ENCODE data around the gene POLR3B. TPM values are rescaled to one million over a fixed set of nuclear protein-coding genes. Genes with fewer than 3 reads are reported as not detected.

POLR3B gene
- polyA plus RNA-seq, 2 donors, result 3.1 to 6.6 TPM

- H3K27ac ChIP-seq (ENCODE audit: low read depth in 2 of 2, low read length in 1 of 2), result peak overlapping the region in 1 of 2 donors; percentile 0
- no peaks in the 10 kb centered on the region for H3K9me3 ChIP-seq (ENCODE audit: control insufficient read depth in 2 of 2, insufficient read depth in 1 of 2, low read depth in 1 of 2, low read length in 1 of 2)
- peaks cover 0 to 3% of the 10 kb centered on the region in 2 donors for H3K36me3 ChIP-seq (ENCODE audit: control insufficient read depth in 2 of 2, insufficient read depth in 2 of 2, low read length in 1 of 2)
- no peak overlapping the region for H3K4me3 ChIP-seq (ENCODE audit: low read depth in 1 of 2, low read length in 2 of 2)
- peaks cover 3 to 8% of the 10 kb centered on the region in 2 donors for H3K4me1 ChIP-seq (ENCODE audit: control insufficient read depth in 2 of 2, insufficient read depth in 2 of 2, low read length in 1 of 2)
- 73 to 85% methylated on average over 2 of the region's 2 CpGs for WGBS, 2 donors
- H3K27me3 ChIP-seq (ENCODE audit: control insufficient read depth in 1 of 2, insufficient read depth in 2 of 2, low read length in 2 of 2), result no peaks in the 10 kb centered on the region
These were observed 16.3 kb upstream of the POLR3B start for GRCh38 chr12:106341086-106341877.

- Histone ChIP-seq H3K27ac (ENCODE audit: low read depth in 2 of 2, low read length in 1 of 2) (peak overlapping the region; percentile 59 to 82), H3K4me3 (ENCODE audit: low read depth in 1 of 2, low read length in 2 of 2) (peak overlapping the region in 1 of 2 donors; percentile 1), H3K36me3 (ENCODE audit: control insufficient read depth in 2 of 2, insufficient read depth in 2 of 2, low read length in 1 of 2) (peaks cover 0 to 3% of the 10 kb centered on the region in 2 donors), H3K4me1 (ENCODE audit: control insufficient read depth in 2 of 2, insufficient read depth in 2 of 2, low read length in 1 of 2) (peaks cover 3 to 8% of the 10 kb centered on the region in 2 donors), H3K27me3 (ENCODE audit: control insufficient read depth in 1 of 2, insufficient read depth in 2 of 2, low read length in 2 of 2) (no peaks in the 10 kb centered on the region), H3K9me3 (ENCODE audit: control insufficient read depth in 2 of 2, insufficient read depth in 1 of 2, low read depth in 1 of 2, low read length in 1 of 2) (no peaks in the 10 kb centered on the region)
- 24 to 26% methylated on average over 9 of the region's 9 CpGs for WGBS, 2 donors
These were observed 14.9 kb upstream of the POLR3B start for GRCh38 chr12:106342397-106343213.

- no peaks in the 10 kb centered on the region for H3K9me3 ChIP-seq (ENCODE audit: control insufficient read depth in 2 of 2, insufficient read depth in 1 of 2, low read depth in 1 of 2, low read length in 1 of 2)
- WGBS, 2 donors, result 52 to 58% methylated on average over 2 of the region's 2 CpGs
- H3K4me3 ChIP-seq (ENCODE audit: low read depth in 1 of 2, low read length in 2 of 2), result no peak overlapping the region
- no peaks in the 10 kb centered on the region for H3K27me3 ChIP-seq (ENCODE audit: control insufficient read depth in 1 of 2, insufficient read depth in 2 of 2, low read length in 2 of 2)
- peak overlapping the region; percentile 55 to 82 for H3K27ac ChIP-seq (ENCODE audit: low read depth in 2 of 2, low read length in 1 of 2)
- H3K36me3 ChIP-seq (ENCODE audit: control insufficient read depth in 2 of 2, insufficient read depth in 2 of 2, low read length in 1 of 2), result peaks cover 0 to 3% of the 10 kb centered on the region in 2 donors
- peaks cover 3 to 8% of the 10 kb centered on the region in 2 donors for H3K4me1 ChIP-seq (ENCODE audit: control insufficient read depth in 2 of 2, insufficient read depth in 2 of 2, low read length in 1 of 2)
These were observed 14.4 kb upstream of the POLR3B start for GRCh38 chr12:106343214-106343528.

GRCh38 chr12:106344131-106344530, 13.4 kb upstream of the POLR3B start:
- WGBS, 2 donors, result 87 to 97% methylated on average over 5 of the region's 5 CpGs
- Histone ChIP-seq H3K27me3 (ENCODE audit: control insufficient read depth in 1 of 2, insufficient read depth in 2 of 2, low read length in 2 of 2) (no peaks in the 10 kb centered on the region), H3K36me3 (ENCODE audit: control insufficient read depth in 2 of 2, insufficient read depth in 2 of 2, low read length in 1 of 2) (peaks cover 0 to 3% of the 10 kb centered on the region in 2 donors), H3K4me1 (ENCODE audit: control insufficient read depth in 2 of 2, insufficient read depth in 2 of 2, low read length in 1 of 2) (peaks cover 3 to 8% of the 10 kb centered on the region in 2 donors), H3K27ac (ENCODE audit: low read depth in 2 of 2, low read length in 1 of 2) (no peak overlapping the region), H3K4me3 (ENCODE audit: low read depth in 1 of 2, low read length in 2 of 2) (no peak overlapping the region), H3K9me3 (ENCODE audit: control insufficient read depth in 2 of 2, insufficient read depth in 1 of 2, low read depth in 1 of 2, low read length in 1 of 2) (no peaks in the 10 kb centered on the region)

- Histone ChIP-seq H3K9me3 (ENCODE audit: control insufficient read depth in 2 of 2, insufficient read depth in 1 of 2, low read depth in 1 of 2, low read length in 1 of 2) (no peaks in the 10 kb centered on the region), H3K27ac (ENCODE audit: low read depth in 2 of 2, low read length in 1 of 2) (no peak overlapping the region), H3K27me3 (ENCODE audit: control insufficient read depth in 1 of 2, insufficient read depth in 2 of 2, low read length in 2 of 2) (no peaks in the 10 kb centered on the region), H3K4me1 (ENCODE audit: control insufficient read depth in 2 of 2, insufficient read depth in 2 of 2, low read length in 1 of 2) (peaks cover 3 to 8% of the 10 kb centered on the region in 2 donors), H3K36me3 (ENCODE audit: control insufficient read depth in 2 of 2, insufficient read depth in 2 of 2, low read length in 1 of 2) (peaks cover 0 to 3% of the 10 kb centered on the region in 2 donors), H3K4me3 (ENCODE audit: low read depth in 1 of 2, low read length in 2 of 2) (no peak overlapping the region)
- WGBS, 2 donors, result 74 to 78% methylated on average over 5 of the region's 5 CpGs
These were observed 11.8 kb upstream of the POLR3B start for GRCh38 chr12:106345746-106346145.

GRCh38 chr12:106348411-106348810, 9.1 kb upstream of the POLR3B start:
- no peak overlapping the region for H3K27ac ChIP-seq (ENCODE audit: low read depth in 2 of 2, low read length in 1 of 2)
- WGBS, 2 donors, result 51 to 54% methylated on average over 4 of the region's 4 CpGs

GRCh38 chr12:106353175-106353574, 4.4 kb upstream of the POLR3B start:
- no peak overlapping the region for H3K4me3 ChIP-seq (ENCODE audit: low read depth in 1 of 2, low read length in 2 of 2)
- no peaks in the 10 kb centered on the region for H3K27me3 ChIP-seq (ENCODE audit: control insufficient read depth in 1 of 2, insufficient read depth in 2 of 2, low read length in 2 of 2)
- no peaks in the 10 kb centered on the region for H3K36me3 ChIP-seq (ENCODE audit: control insufficient read depth in 2 of 2, insufficient read depth in 2 of 2, low read length in 1 of 2)
- no peaks in the 10 kb centered on the region for H3K9me3 ChIP-seq (ENCODE audit: control insufficient read depth in 2 of 2, insufficient read depth in 1 of 2, low read depth in 1 of 2, low read length in 1 of 2)
- no peaks in the 10 kb centered on the region for H3K4me1 ChIP-seq (ENCODE audit: control insufficient read depth in 2 of 2, insufficient read depth in 2 of 2, low read length in 1 of 2)
- WGBS, 2 donors, result 78 to 88% methylated on average over 6 of the region's 6 CpGs
- no peak overlapping the region for H3K27ac ChIP-seq (ENCODE audit: low read depth in 2 of 2, low read length in 1 of 2)

More at GRCh38 chr12:106348411-106348810, 9.1 kb upstream of the POLR3B start:
- Histone ChIP-seq H3K4me3 (ENCODE audit: low read depth in 1 of 2, low read length in 2 of 2) (no peak overlapping the region), H3K9me3 (ENCODE audit: control insufficient read depth in 2 of 2, insufficient read depth in 1 of 2, low read depth in 1 of 2, low read length in 1 of 2) (no peaks in the 10 kb centered on the region), H3K27me3 (ENCODE audit: control insufficient read depth in 1 of 2, insufficient read depth in 2 of 2, low read length in 2 of 2) (no peaks in the 10 kb centered on the region), H3K4me1 (ENCODE audit: control insufficient read depth in 2 of 2, insufficient read depth in 2 of 2, low read length in 1 of 2) (no peaks in the 10 kb centered on the region), H3K36me3 (ENCODE audit: control insufficient read depth in 2 of 2, insufficient read depth in 2 of 2, low read length in 1 of 2) (no peaks in the 10 kb centered on the region)

GRCh38 chr12:106358396-106359241, 1.1 kb downstream of the POLR3B start:
- H3K27ac ChIP-seq (ENCODE audit: low read depth in 2 of 2, low read length in 1 of 2), result peak overlapping the region; percentile 82 to 99
- H3K4me3 ChIP-seq (ENCODE audit: low read depth in 1 of 2, low read length in 2 of 2), result peak overlapping the region; percentile 65 to 73
- peaks cover 0 to 2% of the 10 kb centered on the region in 2 donors for H3K4me1 ChIP-seq (ENCODE audit: control insufficient read depth in 2 of 2, insufficient read depth in 2 of 2, low read length in 1 of 2)
- H3K27me3 ChIP-seq (ENCODE audit: control insufficient read depth in 1 of 2, insufficient read depth in 2 of 2, low read length in 2 of 2), result no peaks in the 10 kb centered on the region
- WGBS, 2 donors, result 25 to 26% methylated on average over 17 of the region's 17 CpGs
- peaks cover 0 to 3% of the 10 kb centered on the region in 2 donors for H3K36me3 ChIP-seq (ENCODE audit: control insufficient read depth in 2 of 2, insufficient read depth in 2 of 2, low read length in 1 of 2)
- no peaks in the 10 kb centered on the region for H3K9me3 ChIP-seq (ENCODE audit: control insufficient read depth in 2 of 2, insufficient read depth in 1 of 2, low read depth in 1 of 2, low read length in 1 of 2)

Measured in esophagus (tissue), 2 donors.